H1 (cell line): ENCODE data around the gene CKB. TPM values are rescaled to one million over a fixed set of nuclear protein-coding genes. Genes with fewer than 3 reads are reported as not detected.

Experiments
- CHD1 ChIP-seq: IDR thresholded peaks from 2 replicates; pipeline ENCODE4 v1.6.1; 2012; ENCODE audit warnings: low read depth, low read length, improper control_type of control experiment
- EP300 ChIP-seq, 2 experiments: IDR thresholded peaks; 1 replicate in 1 of 2; 2 replicates in 1 of 2; pipeline ENCODE4 v1.6.1; 2011 to 2012; ENCODE audit warnings: low read depth in 2 of 2, low read length in 2 of 2, mild to moderate bottlenecking in 2 of 2, borderline replicate concordance in 1 of 2, inconsistent platforms in 1 of 2, moderate library complexity in 1 of 2
- FOSL1 ChIP-seq: IDR thresholded peaks from 2 replicates; pipeline ENCODE4 v1.6.1; 2011; ENCODE audit warnings: mild to moderate bottlenecking, low read depth, low read length, moderate library complexity; ENCODE audit not compliant: insufficient read depth
- HDAC2 ChIP-seq, 2 experiments: fragments of 300-600 bp in 1 of 2; sonication (generic) in 1 of 2; IDR thresholded peaks; 2 replicates each; pipeline ENCODE4 v1.6.1; 2011 to 2012; ENCODE audit warnings: low read depth in 2 of 2, low read length in 2 of 2, mild to moderate bottlenecking in 2 of 2, moderate library complexity in 2 of 2, borderline replicate concordance in 1 of 2, inconsistent platforms in 1 of 2
- KDM1A ChIP-seq: fragments of 200-600, 300-600 bp; sonication (generic); IDR thresholded peaks from 2 replicates; pipeline ENCODE4 v1.7.1; 2016; ENCODE audit warnings: mild to moderate bottlenecking, low read length, borderline replicate concordance
- KDM5A ChIP-seq: fragments of 200-600 bp; IDR thresholded peaks from 2 replicates; pipeline ENCODE4 v1.7.1; 2012; ENCODE audit warnings: mild to moderate bottlenecking, low read length, inconsistent platforms, mixed read lengths
- POLR2A ChIP-seq, 2 experiments: IDR thresholded peaks; 1 replicate in 1 of 2; 2 replicates in 1 of 2; pipeline ENCODE4 v1.6.1; 2011; ENCODE audit warnings: low read depth in 2 of 2, low read length in 2 of 2, mild to moderate bottlenecking in 2 of 2; ENCODE audit errors: control extremely low read depth in 1 of 2
- POLR2AphosphoS5 ChIP-seq: IDR thresholded peaks from 2 replicates; pipeline ENCODE4 v1.6.1; 2011; ENCODE audit warnings: low read depth, low read length
- TAF1 ChIP-seq: IDR thresholded peaks from 2 replicates; pipeline ENCODE4 v1.6.1; 2011; ENCODE audit warnings: mild to moderate bottlenecking, low read depth, low read length
- polyA plus RNA-seq, 7 experiments: library from polyadenylated mRNA; depleted of rRNA in 3 of 7; stranded (reverse) in 5 of 7; unstranded in 2 of 7; fragments of >200 nt in 5 of 7; fragments of 200-250 nt in 2 of 7; gene quantifications; 1 replicate in 5 of 7; 2 replicates in 1 of 7; 4 replicates in 1 of 7; pipeline versions ENCODE4 v1.2.1 to v1.2.3, GENCODE V29; 2011 to 2013; ENCODE audit warnings: missing spikeins in 2 of 7, mixed read lengths in 2 of 7
- total RNA-seq: library from RNA; stranded (reverse); fragmentation: NEBNext Ultra II Directional; extraction: Animal tissue kit (Norgen Biotek cat#: 25700); gene quantifications from 2 replicates; pipeline ENCODE4 v1.2.1, GENCODE V29; 2021

CKB gene
- total and polyA plus RNA-seq, 2 of the 8 experiments (the other 6 are each of a cell fraction or from before 2014, with no cell fraction given), result 538 to 950 TPM

DNA sequence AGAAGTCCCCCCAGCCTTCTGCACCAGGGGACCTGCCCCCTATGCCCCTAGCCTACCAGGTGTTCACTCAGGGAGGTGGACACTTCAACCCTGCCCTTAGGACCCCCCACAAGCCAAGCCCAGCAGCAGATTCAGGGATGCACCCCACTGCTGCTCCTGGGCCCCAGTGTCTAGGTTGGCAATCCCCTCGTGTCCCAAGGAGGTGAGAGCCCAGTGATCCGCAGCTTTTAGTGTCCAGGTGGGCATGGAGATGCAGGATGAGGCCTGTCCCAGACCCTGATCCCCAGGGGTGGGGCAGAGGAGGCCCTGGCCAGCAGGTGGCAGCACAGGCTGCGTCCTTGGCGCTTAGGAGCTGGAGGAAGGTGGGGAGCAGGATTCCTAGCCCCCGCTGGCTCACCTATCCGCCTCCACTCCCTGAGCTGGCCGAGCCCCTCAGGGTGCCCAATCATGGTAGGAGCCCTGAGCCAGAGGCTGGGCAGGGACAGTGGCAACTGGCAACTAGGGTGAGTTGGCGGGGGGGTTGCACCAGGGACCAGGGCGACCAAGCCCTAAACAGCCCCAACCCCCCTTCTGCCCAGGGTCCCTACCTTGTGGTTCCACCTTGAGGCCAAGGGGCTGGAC, 4.1 kb downstream of the CKB start (continued):
- no peak for TF ChIP-seq KDM5A
- no peak for TF ChIP-seq HDAC2 (IDR thresholded peaks at IDR 0.05; ENCODE audit: borderline replicate concordance in 1 of 2, low read depth in 2 of 2, low read length in 2 of 2)
- TF ChIP-seq EP300 (IDR thresholded peaks at IDR 0.05; ENCODE audit: borderline replicate concordance in 1 of 2, low read depth in 2 of 2, low read length in 2 of 2), result no peak
- TF ChIP-seq KDM1A, result no peak
- peak; percentile 77; the same call in 1 of the 2 replicates for TF ChIP-seq POLR2AphosphoS5
- 0 out of 2 replicates have a peak, but pooled peaks have one; percentile 6 for TF ChIP-seq TAF1
- no peak for TF ChIP-seq FOSL1
- TF ChIP-seq CHD1, result no peak
- peak in 1 of 2 experiments; percentile 71; a peak in 1 of 3 replicates for TF ChIP-seq POLR2A (IDR thresholded peaks at IDR 0.05; ENCODE audit: control extremely low read depth in 1 of 2, low read depth in 2 of 2, low read length in 2 of 2)
